ENCODE results near the gene GATA6.

DNA sequence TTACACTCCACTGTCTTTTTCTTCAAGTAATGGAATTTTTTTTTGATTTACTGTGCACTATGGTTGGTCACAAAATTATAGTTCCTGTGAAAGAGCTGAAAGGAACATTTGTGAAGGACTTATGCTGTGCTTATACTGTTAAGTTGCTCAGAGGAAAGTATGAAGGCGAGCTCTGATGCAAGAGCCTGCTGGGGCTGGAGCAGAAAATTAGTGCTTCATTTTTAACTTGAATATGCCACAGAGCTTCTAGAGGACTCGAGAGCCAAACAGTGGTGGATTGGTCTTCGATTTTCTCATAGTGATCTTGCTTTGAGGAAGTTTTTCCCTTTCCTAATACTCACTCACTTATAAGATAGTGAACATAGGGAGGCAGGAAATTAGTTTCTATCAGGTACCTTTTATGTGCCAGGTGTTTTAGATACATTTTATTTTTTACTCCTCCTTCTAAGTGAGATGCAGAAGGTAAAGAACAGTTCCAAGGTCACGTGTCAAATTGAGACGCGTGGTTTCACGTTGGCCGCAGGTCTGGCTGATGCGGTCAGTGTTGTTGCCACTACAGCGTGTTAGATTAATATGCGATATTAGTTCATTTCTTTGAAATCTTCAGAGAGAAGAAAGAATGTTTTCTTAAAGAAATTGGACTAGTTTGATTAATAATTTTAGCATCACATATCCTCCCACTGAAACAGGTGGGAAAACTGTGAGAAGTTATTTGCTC, 20.2 kb downstream of the GATA6 start:
- no peak for TF ChIP-seq CTCF (conservative IDR thresholded peaks at IDR 0.05)
- no peak for TF ChIP-seq ZFX (IDR thresholded peaks at IDR 0.05)

All from C4-2B (cell line).